Effector memory CD4-positive, alpha-beta T cell (primary cell): Measurements from ENCODE around the gene RTP1.
"Not testable (repeated sequence)": the region's sequence is repeated elsewhere in the genome, so short reads cannot be mapped to it uniquely, and the experiment has no call there.

Experiments
- DNase-seq, 3 donors: peaks; one replicate each; pipeline ENCODE4 v3.0.0-alpha.2; 2020
- H3K27ac ChIP-seq: 2 replicates; pipeline ENCODE4 v1.7.0; 2013; ENCODE audit warnings: mild to moderate bottlenecking, low read length, moderate library complexity; ENCODE audit not compliant: insufficient read depth, poor library complexity, severe bottlenecking
- H3K27me3 ChIP-seq: replicated peaks from 2 replicates; pipeline ENCODE4 v1.7.0; 2013; ENCODE audit warnings: mild to moderate bottlenecking, low read length; ENCODE audit not compliant: insufficient read depth, control insufficient read depth, poor library complexity, severe bottlenecking
- H3K36me3 ChIP-seq: 2 replicates; pipeline ENCODE4 v1.7.0; 2013; ENCODE audit warnings: mild to moderate bottlenecking, low read length, moderate library complexity; ENCODE audit not compliant: control insufficient read depth, insufficient read depth
- H3K4me1 ChIP-seq: 2 replicates; pipeline ENCODE4 v1.7.0; 2013; ENCODE audit warnings: low read length, mild to moderate bottlenecking; ENCODE audit not compliant: control insufficient read depth, insufficient read depth, poor library complexity, severe bottlenecking
- H3K4me3 ChIP-seq: 2 replicates; pipeline ENCODE4 v1.7.0; 2013; ENCODE audit warnings: low read length, low read depth, mild to moderate bottlenecking; ENCODE audit not compliant: insufficient read depth, poor library complexity, severe bottlenecking
- H3K9me3 ChIP-seq: 2 replicates; pipeline ENCODE4 v1.7.0; 2013; ENCODE audit warnings: mild to moderate bottlenecking, low read length, moderate library complexity; ENCODE audit not compliant: control insufficient read depth

RTP1 gene

DNA sequence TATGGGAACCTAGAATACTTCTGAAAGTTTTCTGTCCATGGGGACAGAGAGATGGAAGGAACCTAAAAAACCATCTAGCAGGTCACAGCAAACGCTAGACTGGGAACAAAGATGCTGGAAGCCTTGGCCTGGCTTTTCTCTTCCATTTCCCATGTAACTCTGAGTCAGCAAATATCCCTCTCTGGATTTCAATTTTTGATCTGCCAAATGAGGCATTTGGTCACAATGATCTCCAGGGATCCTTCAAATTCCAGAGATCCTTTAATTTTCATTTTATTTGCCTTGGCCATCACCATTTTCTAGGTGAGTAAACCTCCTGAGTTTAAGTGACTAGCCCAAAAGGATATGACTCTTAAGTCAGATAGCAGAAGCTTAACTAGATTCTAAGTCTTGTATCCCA lies 39.7 kb downstream of the RTP1 start:
- Histone ChIP-seq H3K36me3 (no peaks in the 10 kb centered on the region), H3K4me3 (no peak overlapping the region), H3K4me1 (no peaks in the 10 kb centered on the region), H3K27ac (no peak overlapping the region), H3K27me3 (no peaks in the 10 kb centered on the region), H3K9me3 (no peaks in the 10 kb centered on the region)
- no peak for DNase-seq

DNA sequence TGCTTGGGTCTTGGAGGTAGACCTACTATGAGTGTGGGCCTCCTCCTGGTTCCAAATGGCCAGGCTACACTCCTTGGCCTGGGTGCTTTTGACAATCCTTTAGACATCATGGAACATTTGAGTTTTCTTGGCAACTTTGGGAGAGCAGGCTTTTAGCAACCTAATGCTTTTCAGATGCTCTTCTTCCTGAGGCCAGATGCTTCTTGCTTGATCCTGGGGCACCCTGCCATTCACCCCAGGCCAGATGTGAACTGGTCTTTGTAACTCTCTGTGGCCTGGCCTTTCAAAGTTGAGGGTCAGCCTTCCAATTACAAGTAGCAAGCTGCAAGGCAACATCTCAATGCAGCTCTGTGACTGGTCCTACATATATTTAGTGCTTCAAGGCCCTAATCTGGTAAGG lies 40.5 kb downstream of the RTP1 start:
- H3K27me3 ChIP-seq: no peaks in the 10 kb centered on the region
- no peak overlapping the region for H3K4me3 ChIP-seq
- DNase-seq: no peak
- no peaks in the 10 kb centered on the region for H3K36me3 ChIP-seq
- H3K9me3 ChIP-seq: no peaks in the 10 kb centered on the region
- no peaks in the 10 kb centered on the region for H3K4me1 ChIP-seq
- H3K27ac ChIP-seq: no peak overlapping the region

DNA sequence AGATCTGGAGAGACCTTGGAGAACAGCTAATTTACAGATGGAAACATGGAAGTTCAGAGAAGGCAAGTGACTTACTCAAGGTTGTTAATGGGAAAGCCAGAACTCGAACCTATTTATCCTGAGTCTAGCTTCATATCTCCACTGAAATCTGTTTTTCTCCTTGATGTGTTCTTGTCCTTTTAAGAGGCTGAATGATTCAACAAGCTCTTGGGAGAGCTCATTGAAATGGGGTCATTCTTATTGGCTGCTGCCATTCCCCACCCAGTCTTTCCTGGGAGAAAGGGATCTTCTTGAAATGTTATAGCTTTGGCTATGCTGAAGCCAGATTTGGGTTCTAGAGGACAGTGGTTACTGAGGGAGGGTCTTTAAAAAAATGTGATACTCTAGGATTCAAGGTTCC lies 41.0 kb downstream of the RTP1 start:
- DNase-seq: no peak
- Histone ChIP-seq H3K27ac (no peak overlapping the region), H3K36me3 (no peaks in the 10 kb centered on the region), H3K4me3 (no peak overlapping the region), H3K9me3 (no peaks in the 10 kb centered on the region), H3K27me3 (no peaks in the 10 kb centered on the region), H3K4me1 (no peaks in the 10 kb centered on the region)

DNA sequence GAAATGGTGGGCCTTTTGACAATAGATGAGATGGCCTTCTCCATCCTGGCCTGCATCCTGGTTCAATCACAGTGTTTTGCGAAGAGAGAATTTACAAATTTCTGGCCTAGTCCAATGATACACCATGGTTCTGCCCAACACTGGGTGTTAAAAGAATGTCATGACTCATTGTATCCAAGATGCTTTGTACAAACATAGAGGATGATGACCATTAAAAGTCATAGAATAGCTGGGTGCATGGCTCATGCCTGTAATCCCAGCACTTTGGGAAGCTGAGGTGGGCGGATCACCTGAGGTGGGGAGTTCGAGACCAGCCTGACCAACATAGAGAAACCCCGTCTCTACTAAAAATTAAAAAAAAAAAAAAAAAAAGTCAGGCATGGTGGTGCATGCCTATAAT lies 41.5 kb downstream of the RTP1 start:
- H3K9me3 ChIP-seq, H3K36me3 ChIP-seq, H3K27me3 ChIP-seq, DNase-seq, H3K27ac ChIP-seq, H3K4me3 ChIP-seq, H3K4me1 ChIP-seq: not testable (repeated sequence)

DNA sequence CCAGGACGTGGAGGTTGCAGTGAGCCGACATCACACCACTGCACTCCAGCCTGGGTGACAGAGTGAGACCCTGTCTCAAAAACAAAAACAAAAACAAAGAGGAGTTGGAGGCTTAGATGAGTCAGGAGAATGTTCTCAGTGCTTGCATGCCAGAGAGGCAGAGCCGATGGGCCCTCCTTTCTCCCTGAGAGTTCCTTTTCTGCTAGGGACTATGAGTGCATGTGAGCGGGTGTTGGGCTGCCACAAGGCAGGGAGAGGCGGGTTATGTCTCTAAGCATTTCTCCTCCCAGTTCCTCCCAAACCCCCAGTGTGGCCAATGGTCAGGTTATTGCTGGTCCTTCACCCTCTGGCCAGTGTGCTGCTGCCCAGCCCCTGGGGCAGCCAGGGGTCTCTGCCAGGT lies 45.1 kb downstream of the RTP1 start:
- no peak overlapping the region for H3K4me3 ChIP-seq
- DNase-seq: no peak
- H3K27ac ChIP-seq: no peak overlapping the region
- no peaks in the 10 kb centered on the region for H3K9me3 ChIP-seq
- no peaks in the 10 kb centered on the region for H3K36me3 ChIP-seq
- no peaks in the 10 kb centered on the region for H3K27me3 ChIP-seq
- no peaks in the 10 kb centered on the region for H3K4me1 ChIP-seq

DNA sequence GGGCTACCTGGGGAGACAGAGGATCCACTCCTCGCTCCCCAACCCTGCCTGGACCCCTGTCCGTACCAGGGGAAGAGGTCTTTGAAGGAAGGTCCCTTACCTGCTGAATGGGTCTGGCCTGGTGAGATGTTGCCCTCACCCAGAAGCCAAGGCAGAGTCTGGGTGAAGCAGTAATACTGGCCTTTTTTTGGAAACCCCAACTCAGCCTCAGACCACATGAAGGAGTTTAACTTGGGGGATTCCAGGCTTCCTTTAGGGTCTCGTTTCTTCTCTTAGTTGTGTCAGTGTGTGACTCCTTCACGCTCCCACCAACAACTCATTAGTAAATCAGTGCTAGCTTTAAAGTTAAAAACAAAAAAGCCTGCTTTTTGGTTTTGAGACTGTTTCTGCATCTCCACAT lies 45.6 kb downstream of the RTP1 start:
- no peak for DNase-seq
- H3K27ac ChIP-seq: no peak overlapping the region
- no peaks in the 10 kb centered on the region for H3K9me3 ChIP-seq
- H3K27me3 ChIP-seq: no peaks in the 10 kb centered on the region
- H3K4me1 ChIP-seq: no peaks in the 10 kb centered on the region
- H3K4me3 ChIP-seq: no peak overlapping the region
- H3K36me3 ChIP-seq: no peaks in the 10 kb centered on the region

DNA sequence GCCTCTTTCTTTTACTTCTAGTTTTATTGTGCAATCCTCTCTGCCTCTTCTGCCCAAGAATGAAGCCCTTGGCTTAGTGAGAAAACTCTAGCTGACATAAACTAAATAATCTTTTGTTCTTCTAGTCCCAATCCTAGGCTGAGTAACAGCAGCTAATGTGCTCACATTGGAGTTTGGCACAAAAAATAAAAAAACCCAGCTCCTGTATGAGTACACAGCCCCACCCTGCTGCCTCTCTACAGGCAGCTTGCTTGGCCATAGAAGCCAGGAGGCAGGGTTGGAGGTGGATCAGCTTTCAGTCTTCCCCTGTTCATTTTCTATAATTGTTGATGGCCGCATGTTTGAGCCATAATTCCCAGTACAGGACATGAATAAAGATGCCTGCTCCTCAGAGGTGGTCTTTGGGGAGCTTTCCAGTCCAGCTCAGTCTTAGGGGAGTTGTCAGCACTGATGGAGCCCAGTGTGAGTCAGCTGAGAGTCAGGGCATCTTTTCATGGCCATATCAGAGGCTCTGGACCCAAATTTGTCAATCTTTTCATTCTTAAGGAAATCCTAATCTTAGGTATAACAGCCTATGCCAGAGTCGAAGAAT lies 46.7 kb downstream of the RTP1 start:
- Histone ChIP-seq H3K9me3 (no peaks in the 10 kb centered on the region), H3K36me3 (no peaks in the 10 kb centered on the region), H3K4me1 (no peaks in the 10 kb centered on the region), H3K27ac (no peak overlapping the region), H3K4me3 (no peak overlapping the region), H3K27me3 (no peaks in the 10 kb centered on the region)
- DNase-seq: no peak

DNA sequence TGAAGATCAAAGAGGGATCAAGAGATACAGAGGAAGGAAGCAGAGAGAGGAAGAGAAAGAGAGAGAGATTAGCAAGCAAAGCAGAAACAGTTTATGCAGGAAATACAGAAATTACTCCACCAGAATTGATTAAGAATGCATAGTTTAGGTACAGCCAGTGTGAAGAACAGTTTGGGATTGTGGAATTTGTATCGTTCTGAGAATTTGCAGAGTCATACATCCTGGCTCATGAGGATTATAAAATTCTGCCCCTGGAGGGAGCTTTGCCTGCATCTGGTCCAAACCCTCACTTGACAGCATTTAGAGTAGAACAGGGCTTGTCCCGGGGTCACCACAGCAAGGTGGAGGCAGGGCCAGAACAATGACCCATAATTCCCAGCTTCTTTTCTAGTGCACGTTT lies 50.1 kb downstream of the RTP1 start:
- no peaks in the 10 kb centered on the region for H3K4me1 ChIP-seq
- no peaks in the 10 kb centered on the region for H3K36me3 ChIP-seq
- H3K27ac ChIP-seq: no peak overlapping the region
- no peaks in the 10 kb centered on the region for H3K9me3 ChIP-seq
- DNase-seq: no peak
- H3K4me3 ChIP-seq: no peak overlapping the region
- no peaks in the 10 kb centered on the region for H3K27me3 ChIP-seq
